Panc1 (cell line): ENCODE measurements around the gene ALG2. TPM values are rescaled to one million over a fixed set of nuclear protein-coding genes. Genes with fewer than 3 reads are reported as not detected.

ENCODE experiments used
- ATAC-seq: fragments of 200-7000 bp; cut with Tn5 transposase; 2 replicates; pipeline ENCODE4 v1.9.1; 2020; ENCODE audit warnings: mild to moderate bottlenecking, moderate library complexity
- BruUV-seq: library from RNA; stranded (reverse); fragments of 400-500 nt; replicated peaks from 2 replicates; lab custom pipeline; 2021; lab: Mats Ljungman, UMichigan
- CTCF ChIA-PET: fragments of 300-600 bp; sonication (Branson Sonifier 250); formaldehyde crosslinking; loops from one replicate; lab custom pipeline; 2022; ENCODE audit warnings: antibody characterized with exemption; lab: Charles Lee
- POLR2A ChIA-PET: fragments of 300-600 bp; sonication (Branson Sonifier 250); formaldehyde crosslinking; loops from one replicate; lab custom pipeline; 2022; ENCODE audit warnings: antibody characterized with exemption; lab: Charles Lee
- DNase-seq: peaks from one replicate; pipeline ENCODE4 v3.0.0-alpha.2; 2010; ENCODE audit warnings: low read depth, low spot score
- H3K27ac ChIP-seq: 2 replicates; pipeline ENCODE4 v1.5.1; 2011; ENCODE audit warnings: mild to moderate bottlenecking, low read length, inconsistent platforms
- H3K27me3 ChIP-seq: fragments of 200-500 bp; sonication (Bioruptor generic); 2 replicates; pipeline ENCODE4 v1.6.0; 2014; ENCODE audit warnings: low read length, inconsistent platforms; ENCODE audit not compliant: control insufficient read depth, insufficient read depth
- H3K36me3 ChIP-seq: fragments of 200-500 bp; sonication (Bioruptor generic); 2 replicates; pipeline ENCODE4 v1.5.1; 2014; ENCODE audit warnings: inconsistent platforms, mild to moderate bottlenecking, low read length, moderate library complexity; ENCODE audit not compliant: control insufficient read depth, insufficient read depth
- H3K4me1 ChIP-seq: 2 replicates; pipeline ENCODE4 v1.5.1; 2011; ENCODE audit warnings: inconsistent platforms, mild to moderate bottlenecking, low read length, moderate library complexity; ENCODE audit not compliant: control insufficient read depth, insufficient read depth
- H3K4me3 ChIP-seq, 2 experiments: 2 replicates each; pipeline ENCODE4 v1.5.1; 2011 to 2012; ENCODE audit warnings: low read depth in 2 of 2, low read length in 2 of 2, mild to moderate bottlenecking in 2 of 2, inconsistent platforms in 1 of 2, moderate library complexity in 1 of 2
- H3K9me3 ChIP-seq: fragments of 200-500 bp; sonication (Bioruptor generic); 2 replicates; pipeline ENCODE4 v1.5.1; 2014; ENCODE audit warnings: low read depth, mild to moderate bottlenecking, inconsistent platforms, low read length, moderate library complexity; ENCODE audit not compliant: control insufficient read depth, insufficient read depth
- CTCF ChIP-seq: fragments of 450-650 bp; IDR thresholded peaks from 2 replicates; pipeline ENCODE4 v1.5.1; 2017; ENCODE audit warnings: mild to moderate bottlenecking
- POLR2AphosphoS5 ChIP-seq: IDR thresholded peaks from 2 replicates; pipeline ENCODE4 v1.6.1; 2012; ENCODE audit warnings: mild to moderate bottlenecking, low read depth, low read length, moderate library complexity
- REST ChIP-seq, 2 experiments: IDR thresholded peaks; 2 replicates each; pipeline ENCODE4 v1.6.1; 2011 to 2012; ENCODE audit warnings: low read depth in 2 of 2, control low read depth in 1 of 2, low read length in 1 of 2, mild to moderate bottlenecking in 1 of 2, moderate library complexity in 1 of 2; ENCODE audit not compliant: insufficient read depth in 1 of 2
- SIN3A ChIP-seq: IDR thresholded peaks from 2 replicates; pipeline ENCODE4 v1.6.1; 2012; ENCODE audit warnings: low read depth, mild to moderate bottlenecking, low read length, moderate library complexity, borderline replicate concordance; ENCODE audit not compliant: insufficient read depth
- TCF7L2 ChIP-seq: IDR thresholded peaks from 2 replicates; pipeline ENCODE4 v1.6.1; 2011; ENCODE audit warnings: mild to moderate bottlenecking, low read depth, low read length, inconsistent platforms
- in situ Hi-C: cut with HindIII; loops from 2 replicates; pipeline ENCODE4 v1.10.0; 2016; ENCODE audit warnings: low sequenced_read_pairs, low pct_unique_long_range_greater_than_20kb
- intact Hi-C: fragments of 100-400 bp; cut with micrococcal nuclease; formaldehyde crosslinking; loops from one replicate; pipeline ENCODE4 v1.10.0; 2022; ENCODE audit not compliant: unreplicated experiment
- total RNA-seq: library from RNA; stranded (reverse); gene quantifications from one replicate; pipeline ENCODE4 v1.2.1, GENCODE V29; 2021; ENCODE audit not compliant: unreplicated experiment

ALG2 gene
- total RNA-seq, 1 experiment from 2014 or later = 20.8 TPM

GRCh38 chr9:99244344-99245260 lies 22.9 kb upstream of the ALG2 start:
- CTCF ChIA-PET = interaction anchor here (0.7 kb wide), 1 partner anchor 58 kb away, joined by 13 read pairs; no protein-coding TSS in a partner anchor
- no peak for ATAC-seq

GRCh38 chr9:99241106-99241505 lies 19.4 kb upstream of the ALG2 start:
- no peaks in the 10 kb centered on the region for H3K27me3 ChIP-seq
- no peaks in the 10 kb centered on the region for H3K9me3 ChIP-seq
- TF ChIP-seq POLR2AphosphoS5 = no peak
- TF ChIP-seq REST (IDR thresholded peaks at IDR 0.05; ENCODE audit: insufficient read depth in 1 of 2, low read depth in 2 of 2, low read length in 1 of 2) = no peak
- peak; percentile 16; the same call in 1 of the 2 replicates for TF ChIP-seq CTCF
- TF ChIP-seq TCF7L2 = no peak
- ChIA-PET CTCF (no interaction called here), POLR2A (interaction anchor here (0.6 kb wide), 1 partner anchor 1095 kb away, joined by 4 read pairs; no protein-coding TSS in a partner anchor)
- ATAC-seq (no peak), DNase-seq (no peak)
- intact Hi-C loops = no loop called here
- no peaks in the 10 kb centered on the region for H3K36me3 ChIP-seq
- H3K4me1 ChIP-seq = no peaks in the 10 kb centered on the region
- no peak overlapping the region for H3K4me3 ChIP-seq
- in situ Hi-C loops = no loop called here
- BruUV-seq = no TSS peak
- no peak overlapping the region for H3K27ac ChIP-seq

More at GRCh38 chr9:99244344-99245260, 22.9 kb upstream of the ALG2 start:
- DNase-seq = no peak
- no peaks in the 10 kb centered on the region for H3K9me3 ChIP-seq
- H3K36me3 ChIP-seq = no peaks in the 10 kb centered on the region
- intact Hi-C loops (no loop called here), in situ Hi-C loops (no loop called here)
- no peak overlapping the region for H3K4me3 ChIP-seq
- no TSS peak for BruUV-seq
- H3K27ac ChIP-seq = no peak overlapping the region
- no peaks in the 10 kb centered on the region for H3K4me1 ChIP-seq
- H3K27me3 ChIP-seq = no peaks in the 10 kb centered on the region
- TF ChIP-seq SIN3A (no peak), REST (IDR thresholded peaks at IDR 0.05; ENCODE audit: insufficient read depth in 1 of 2, low read depth in 2 of 2, low read length in 1 of 2) (no peak), CTCF (no peak), POLR2AphosphoS5 (no peak), TCF7L2 (no peak)
- POLR2A ChIA-PET = no interaction called here
